GM19025 (cell line): Measurements from ENCODE around the gene DAPK1.

ENCODE experiments used
- ATAC-seq: cut with Tn5 transposase; IDR thresholded peaks from one replicate; pipeline ENCODE4 v1.9.1; 2021; ENCODE audit warnings: mild to moderate bottlenecking, low read depth, moderate library complexity; ENCODE audit not compliant: unreplicated experiment

DAPK1 gene

GRCh38 chr9:87635656-87636501 lies 138.2 kb downstream of the DAPK1 start:
- no peak for ATAC-seq

- no peak for ATAC-seq
These were observed 140.6 kb downstream of the DAPK1 start for GRCh38 chr9:87638292-87638691.

GRCh38 chr9:87639949-87640348 lies 142.3 kb downstream of the DAPK1 start:
- no peak for ATAC-seq

- no peak for ATAC-seq
These were observed 142.7 kb downstream of the DAPK1 start for GRCh38 chr9:87640385-87640795.

- ATAC-seq, result no peak
These were observed 143.4 kb downstream of the DAPK1 start for GRCh38 chr9:87641067-87641466.

GRCh38 chr9:87642330-87643106 lies 144.9 kb downstream of the DAPK1 start:
- ATAC-seq, result no peak

DNA sequence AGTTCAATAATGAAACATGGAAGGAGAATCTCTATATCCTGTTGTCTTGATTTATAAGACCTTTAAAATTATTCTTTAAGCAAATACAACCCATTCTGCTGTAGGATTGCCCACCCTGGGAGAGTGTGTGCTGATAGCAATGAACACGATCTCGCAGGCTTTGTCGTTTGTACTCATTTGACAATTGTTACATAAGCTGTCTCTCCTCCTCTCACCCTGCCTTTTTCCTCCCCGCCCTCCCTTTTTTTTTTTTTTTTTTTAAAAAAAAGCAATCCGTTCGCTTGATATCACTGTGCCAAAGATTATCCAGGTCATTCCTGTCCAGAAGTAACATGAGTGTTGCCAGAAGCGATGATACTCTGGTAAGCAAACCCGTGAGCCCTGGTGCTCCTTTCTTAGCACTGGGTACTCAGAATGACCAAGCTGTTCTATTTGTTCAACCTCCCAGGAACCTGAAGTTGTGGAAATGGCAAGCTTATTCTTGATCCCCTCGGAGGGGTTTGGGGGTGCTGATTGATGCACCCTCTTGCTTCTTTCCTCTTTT lies 145.5 kb downstream of the DAPK1 start:
- ATAC-seq, result no peak

DNA sequence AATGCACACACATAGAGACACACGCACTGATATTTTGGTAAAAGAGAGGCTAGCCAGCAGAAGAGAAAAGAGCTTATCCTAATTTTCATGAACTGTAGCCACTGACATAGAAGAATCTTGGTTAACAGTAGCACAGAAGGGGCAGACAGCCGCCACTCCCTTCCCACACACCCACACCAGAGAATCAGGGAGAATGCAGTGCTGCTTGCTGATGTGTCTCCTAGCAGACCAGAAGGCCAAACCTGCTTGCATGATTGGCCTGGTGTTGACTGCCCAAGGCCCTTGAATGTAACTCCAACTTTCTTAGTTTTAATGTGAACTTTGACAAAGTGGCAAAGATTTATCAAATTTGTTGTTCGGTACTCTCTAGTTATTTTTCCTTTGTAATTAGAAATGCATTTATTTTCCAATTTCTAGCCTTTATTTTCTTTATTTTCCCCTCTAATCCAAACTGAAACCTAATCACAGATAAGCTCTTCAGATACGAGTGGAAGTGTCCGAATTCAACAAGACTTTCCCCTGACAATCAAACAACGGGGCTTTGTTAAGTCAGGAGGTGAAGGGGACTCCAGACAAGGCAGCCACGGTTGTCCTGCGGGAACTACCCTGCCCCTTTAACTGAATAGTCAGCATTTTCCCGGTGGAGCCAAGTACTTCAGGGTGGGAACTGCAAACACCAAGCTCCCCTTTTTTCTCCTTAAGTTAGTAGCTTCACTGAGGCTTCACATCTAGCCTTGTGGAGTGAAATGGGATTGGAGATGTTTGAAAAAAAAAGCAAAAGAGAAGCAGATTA lies 146.3 kb downstream of the DAPK1 start:
- ATAC-seq, result no peak

- ATAC-seq, result no peak
These were observed 147.0 kb downstream of the DAPK1 start for GRCh38 chr9:87644659-87645058.

- no peak for ATAC-seq
These were observed 148.9 kb downstream of the DAPK1 start for GRCh38 chr9:87646546-87646945.

DNA sequence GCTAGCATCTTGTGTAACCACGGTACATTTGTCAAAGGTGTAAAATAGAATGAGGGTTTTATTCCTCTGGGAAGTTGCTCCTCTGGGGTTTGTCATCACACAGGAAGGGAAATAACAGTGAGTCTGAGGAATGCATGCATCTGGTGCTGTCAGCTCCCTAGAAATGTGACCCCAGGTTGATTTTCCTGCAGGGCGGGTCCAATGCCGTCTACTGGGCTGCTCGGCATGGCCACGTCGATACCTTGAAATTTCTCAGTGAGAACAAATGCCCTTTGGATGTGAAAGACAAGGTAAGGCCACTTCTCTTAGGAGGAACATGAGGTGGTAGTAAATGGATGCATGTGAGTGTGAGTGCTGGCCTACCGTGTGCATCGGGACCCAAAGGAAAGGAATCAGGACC lies 149.4 kb downstream of the DAPK1 start:
- ATAC-seq, result no peak

GRCh38 chr9:87648606-87649005 lies 150.9 kb downstream of the DAPK1 start:
- ATAC-seq, result no peak

DNA sequence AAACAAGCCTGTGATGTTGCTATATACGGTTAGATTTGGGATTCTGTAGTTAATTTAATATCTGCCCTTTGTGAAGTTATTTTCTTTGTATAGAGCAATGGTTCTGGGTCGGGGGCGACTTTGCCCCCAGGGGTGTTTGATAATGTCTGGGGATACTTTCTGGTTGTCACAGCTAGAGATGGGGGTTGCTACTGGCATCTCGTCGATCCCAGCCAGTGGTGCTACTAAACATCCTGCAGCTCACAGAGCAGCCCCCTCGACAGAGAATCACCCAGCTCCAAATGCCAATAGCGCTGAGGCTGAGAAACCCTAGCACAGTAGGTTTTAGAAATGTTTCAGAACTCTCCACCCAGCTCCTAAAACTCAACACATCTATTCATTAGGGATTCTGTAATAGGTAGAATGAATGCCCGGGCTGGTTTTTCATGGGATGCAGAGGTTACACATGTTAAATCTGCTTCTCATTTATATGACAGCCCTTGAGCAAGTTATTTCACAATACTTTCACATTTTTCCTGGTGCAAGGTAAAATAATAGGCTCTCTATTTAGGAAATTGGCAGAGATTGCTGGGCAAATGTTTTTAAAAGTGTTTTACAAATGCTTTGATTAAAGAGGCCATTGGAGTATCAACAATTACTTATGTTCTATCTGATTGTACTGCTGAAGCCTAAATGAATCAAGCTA lies 153.1 kb downstream of the DAPK1 start:
- no peak for ATAC-seq

DNA sequence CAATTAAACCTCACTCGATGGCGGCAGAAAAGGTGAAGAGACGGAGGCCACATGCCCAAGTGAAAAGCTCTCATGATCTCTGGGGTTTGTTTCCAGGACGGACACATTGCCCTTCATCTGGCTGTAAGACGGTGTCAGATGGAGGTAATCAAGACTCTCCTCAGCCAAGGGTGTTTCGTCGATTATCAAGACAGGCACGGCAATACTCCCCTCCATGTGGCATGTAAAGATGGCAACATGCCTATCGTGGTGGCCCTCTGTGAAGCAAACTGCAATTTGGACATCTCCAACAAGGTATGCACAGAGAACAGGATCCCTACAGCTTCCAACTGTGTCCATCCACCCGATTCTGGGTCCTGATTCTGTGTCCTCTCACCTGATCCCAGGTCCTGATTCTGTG lies 153.8 kb downstream of the DAPK1 start:
- ATAC-seq, result no peak

GRCh38 chr9:87653941-87654340 lies 156.3 kb downstream of the DAPK1 start:
- no peak for ATAC-seq

- no peak for ATAC-seq
These were observed 158.1 kb downstream of the DAPK1 start for GRCh38 chr9:87655731-87656130.

GRCh38 chr9:87656485-87656884 lies 158.8 kb downstream of the DAPK1 start:
- ATAC-seq, result no peak

GRCh38 chr9:87657190-87657589 lies 159.5 kb downstream of the DAPK1 start:
- ATAC-seq, result no peak

- no peak for ATAC-seq
These were observed 160.2 kb downstream of the DAPK1 start for GRCh38 chr9:87657893-87658292.

- no peak for ATAC-seq
These were observed 160.8 kb downstream of the DAPK1 start for GRCh38 chr9:87658511-87658910.
